GM12801 (cell line): ENCODE results near the gene TCF15.

Experiments
- CTCF ChIP-seq: IDR thresholded peaks from one replicate; pipeline ENCODE4 v1.5.1; 2011; ENCODE audit warnings: control low read depth; ENCODE audit not compliant: insufficient read length; ENCODE audit errors: extremely low read depth

The TCF15 gene

GRCh38 chr20:571754-572441 lies 38.2 kb downstream of the TCF15 start:
- TF ChIP-seq CTCF = no peak

GRCh38 chr20:568673-569415 lies 41.3 kb downstream of the TCF15 start:
- TF ChIP-seq CTCF = no peak

- TF ChIP-seq CTCF = no peak
Measured at GRCh38 chr20:568097-568652, 41.9 kb downstream of the TCF15 start.

GRCh38 chr20:564192-564591 lies 45.9 kb downstream of the TCF15 start:
- no peak for TF ChIP-seq CTCF

GRCh38 chr20:563187-563586 lies 46.9 kb downstream of the TCF15 start:
- no peak for TF ChIP-seq CTCF

GRCh38 chr20:562232-562897 lies 47.7 kb downstream of the TCF15 start:
- no peak for TF ChIP-seq CTCF
